ENCODE results near the gene GDAP1L1. TPM values are rescaled to one million over a fixed set of nuclear protein-coding genes. Genes with fewer than 3 reads are reported as not detected.

The GDAP1L1 gene
- total RNA-seq, 4 donors from 2014 or later, result not detected

- Histone ChIP-seq H3K27ac (no peak overlapping the region), H3K27me3 (no peaks in the 10 kb centered on the region), H3K4me3 (no peak overlapping the region), H3K4me1 (peaks cover 6 to 8% of the 10 kb centered on the region in 2 donors), H3K36me3 (no peaks in the 10 kb centered on the region), H3K9me3 (no peaks in the 10 kb centered on the region)
- in situ Hi-C loops (cut with MboI; ENCODE audit: low sequenced_read_pairs in 4 of 4), result loop anchor here (5.0 to 25.0 kb wide), 10 partner anchors 93 to 1143 kb away; partner anchors contain the start of genes FITM2 (in 4 of the 4), KCNK15 (in 2 of the 4), PKIG (in 1 of the 4) and SDC4 (in 1 of the 4)
- ATAC-seq (no peak), DNase-seq (no peak)
- no peak for TF ChIP-seq POLR2A (IDR thresholded peaks at IDR 0.05)
- no peak for TF ChIP-seq CTCF (IDR thresholded peaks at IDR 0.05 in 4 of 5, conservative IDR thresholded peaks at IDR 0.05 in 1 of 5)
- intact Hi-C loops (cut with DNase I; ENCODE audit: low total_unique reads), result loop anchor here (5.0 to 10.0 kb wide), 3 partner anchors 168 to 764 kb away; partner anchors contain the start of genes SRSF6 and YWHAB
Measured at GRCh38 chr20:44219170-44219730, 27.9 kb upstream of the GDAP1L1 start.

GRCh38 chr20:44219791-44220190, 27.3 kb upstream of the GDAP1L1 start:
- no peak for ATAC-seq
- H3K36me3 ChIP-seq, result no peaks in the 10 kb centered on the region
- no peak for TF ChIP-seq CTCF (IDR thresholded peaks at IDR 0.05 in 4 of 5, conservative IDR thresholded peaks at IDR 0.05 in 1 of 5)
- H3K4me3 ChIP-seq, result no peak overlapping the region
- no peak for DNase-seq
- H3K27me3 ChIP-seq, result no peaks in the 10 kb centered on the region
- in situ Hi-C loops (cut with MboI; ENCODE audit: low sequenced_read_pairs in 4 of 4), result loop anchor here (5.0 to 25.0 kb wide), 10 partner anchors 93 to 1143 kb away; partner anchors contain the start of genes FITM2 (in 4 of the 4), KCNK15 (in 2 of the 4), PKIG (in 1 of the 4) and SDC4 (in 1 of the 4)
- intact Hi-C loops (cut with DNase I; ENCODE audit: low total_unique reads), result loop anchor here (5.0 to 10.0 kb wide), 3 partner anchors 168 to 765 kb away; partner anchors contain the start of genes SRSF6 and YWHAB
- H3K9me3 ChIP-seq, result no peaks in the 10 kb centered on the region
- H3K4me1 ChIP-seq, result peaks cover 6 to 8% of the 10 kb centered on the region in 2 donors
- no peak overlapping the region for H3K27ac ChIP-seq

GRCh38 chr20:44221368-44221954, 25.6 kb upstream of the GDAP1L1 start:
- Histone ChIP-seq H3K27ac (no peak overlapping the region), H3K27me3 (no peaks in the 10 kb centered on the region), H3K36me3 (no peaks in the 10 kb centered on the region), H3K4me3 (no peak overlapping the region), H3K4me1 (peaks cover 6 to 8% of the 10 kb centered on the region in 2 donors), H3K9me3 (no peaks in the 10 kb centered on the region)
- in situ Hi-C loops (cut with MboI; ENCODE audit: low sequenced_read_pairs in 4 of 4), result loop anchor here (25.0 kb wide), 7 partner anchors 241 to 1141 kb away; partner anchors contain the start of genes KCNK15 (in 2 of the 4), PKIG (in 1 of the 4), SDC4 (in 1 of the 4) and SRSF6 (in 1 of the 4)
- ATAC-seq (no peak), DNase-seq (no peak)
- TF ChIP-seq CTCF (IDR thresholded peaks at IDR 0.05 in 4 of 5, conservative IDR thresholded peaks at IDR 0.05 in 1 of 5) (no peak), POLR2A (IDR thresholded peaks at IDR 0.05) (no peak)
- intact Hi-C loops (cut with DNase I; ENCODE audit: low total_unique reads), result no loop called here

- Histone ChIP-seq H3K36me3 (no peaks in the 10 kb centered on the region), H3K27ac (no peak overlapping the region), H3K9me3 (no peaks in the 10 kb centered on the region), H3K4me1 (peaks cover 6 to 8% of the 10 kb centered on the region in 2 donors), H3K27me3 (no peaks in the 10 kb centered on the region), H3K4me3 (no peak overlapping the region)
- ATAC-seq (no peak), DNase-seq (no peak)
- TF ChIP-seq CTCF (IDR thresholded peaks at IDR 0.05 in 4 of 5, conservative IDR thresholded peaks at IDR 0.05 in 1 of 5) (no peak), POLR2A (IDR thresholded peaks at IDR 0.05) (no peak)
- intact Hi-C loops (cut with DNase I; ENCODE audit: low total_unique reads) (no loop called here), in situ Hi-C loops (cut with MboI; ENCODE audit: low sequenced_read_pairs in 4 of 4) (loop anchor here (25.0 kb wide), 7 partner anchors 240 to 1140 kb away; partner anchors contain the start of genes KCNK15 (in 2 of the 4), PKIG (in 1 of the 4), SDC4 (in 1 of the 4) and SRSF6 (in 1 of the 4))
Measured at GRCh38 chr20:44222027-44222426, 25.1 kb upstream of the GDAP1L1 start.
